Measurements from ENCODE around the gene ABCA4. TPM values are rescaled to one million over a fixed set of nuclear protein-coding genes. Genes with fewer than 3 reads are reported as not detected.

The ABCA4 gene
- total RNA-seq, 1 experiment from 2014 or later: 0.29 TPM

DNA sequence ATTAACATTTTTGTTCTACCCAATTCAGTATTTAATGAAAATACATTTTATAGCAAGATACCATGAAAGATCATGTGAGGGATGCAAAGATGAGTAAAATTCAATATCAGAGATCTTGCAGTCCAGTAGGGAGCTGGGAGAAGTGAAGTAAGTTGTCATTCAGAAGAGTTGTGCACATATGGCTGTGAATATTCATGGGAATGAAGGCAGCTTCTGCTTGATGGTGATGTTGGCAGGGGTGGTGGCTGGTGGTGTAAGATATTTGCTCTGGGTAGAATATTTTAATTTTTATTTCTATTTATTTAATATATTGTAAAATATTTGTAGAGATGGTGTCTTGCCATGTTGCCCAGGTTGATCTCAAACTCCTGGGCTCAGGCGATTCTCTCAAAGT is 139.7 kb downstream of the ABCA4 start:
- ChIA-PET CTCF (interaction anchor here (0.6 kb wide), 1 partner anchor 44 kb away, joined by 3 read pairs; no protein-coding TSS in a partner anchor), POLR2A (ENCODE audit: unreplicated experiment) (no interaction called here)
- Histone ChIP-seq H3K36me3 (ENCODE audit: low read depth, low read length) (no peaks in the 10 kb centered on the region), H3K4me1 (ENCODE audit: insufficient read depth, low read length) (peaks cover 20% of the 10 kb centered on the region), H3K4me3 (ENCODE audit: low read length) (no peak overlapping the region), H3K79me2 (ENCODE audit: low read length) (no peaks in the 10 kb centered on the region), H3K9me3 (ENCODE audit: low read length) (no peaks in the 10 kb centered on the region), H3K9ac (ENCODE audit: low read length) (no peak overlapping the region), H3K27me3 (ENCODE audit: low read length) (no peaks in the 10 kb centered on the region), H3F3A (ENCODE audit: low read length, unreplicated experiment) (no peaks in the 10 kb centered on the region), H3K27ac (ENCODE audit: low read length) (no peak overlapping the region), H3K9me2 (replicated peaks; ENCODE audit: low read length) (no peaks in the 10 kb centered on the region), H4K20me1 (ENCODE audit: low read length) (no peaks in the 10 kb centered on the region), H2AFZ (ENCODE audit: low read length) (no peak overlapping the region), H3K4me2 (ENCODE audit: low read length) (no peak overlapping the region)
- ATAC-seq (no peak), DNase-seq (no peak)
- intact Hi-C loops (cut with micrococcal nuclease): no loop called here
- TF ChIP-seq CTCF (conservative IDR thresholded peaks at IDR 0.05; ENCODE audit: low read depth, low read length) (no peak), EZH2phosphoT487 (IDR thresholded peaks at IDR 0.05; ENCODE audit: borderline replicate concordance, low read length) (no peak), EZH2 (IDR thresholded peaks at IDR 0.05; ENCODE audit: low read length, unreplicated experiment) (no peak)
- no TSS peak for BruUV-seq (replicated peaks)

DNA sequence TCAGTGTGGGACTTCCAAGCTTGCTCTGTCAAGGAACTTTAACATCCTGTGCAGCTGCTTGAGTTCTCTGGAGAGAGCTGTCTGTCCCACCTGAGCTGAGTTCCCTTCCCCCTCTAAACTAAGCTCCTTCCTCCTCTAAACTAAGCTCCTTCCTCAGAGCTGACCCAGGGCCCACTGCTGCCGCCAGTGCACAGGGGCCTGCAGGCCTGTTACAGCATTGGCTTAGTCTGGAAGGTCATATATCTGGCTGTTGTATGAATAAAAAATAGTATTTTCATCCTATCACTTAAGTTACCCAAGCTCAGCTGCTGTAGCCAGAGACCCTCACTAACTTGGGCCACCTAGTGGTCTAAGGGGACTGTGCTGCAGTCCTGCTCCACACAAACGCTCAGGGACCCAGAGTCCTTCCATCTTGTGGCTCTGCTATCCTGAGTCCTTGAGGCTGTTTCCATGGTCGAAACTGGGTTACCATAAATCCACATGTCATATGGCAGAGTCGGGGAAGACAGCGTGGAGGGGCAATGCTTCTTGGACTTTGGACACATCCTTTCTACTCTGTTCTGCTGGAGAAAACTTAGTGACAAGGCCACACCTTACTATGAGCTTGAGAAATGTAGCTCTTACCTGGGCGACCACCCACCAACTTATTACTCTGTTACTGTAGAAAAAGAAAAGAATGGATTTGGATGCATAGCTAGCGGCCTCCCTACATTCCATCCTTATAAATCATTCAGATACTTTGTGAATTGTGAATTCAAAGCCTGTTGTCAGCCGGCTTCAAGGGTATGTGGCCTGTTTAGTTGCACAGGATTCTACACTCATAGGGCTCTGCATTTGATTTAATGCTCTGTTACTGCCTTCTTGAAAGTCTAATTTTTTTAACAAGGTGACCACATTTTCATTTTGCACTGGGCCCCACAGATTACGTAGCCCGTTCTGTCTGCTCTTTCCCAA is 140.4 kb downstream of the ABCA4 start:
- H3K4me3 ChIP-seq (ENCODE audit: low read length): no peak overlapping the region
- H3K9me3 ChIP-seq (ENCODE audit: low read length): no peaks in the 10 kb centered on the region
- H3K4me2 ChIP-seq (ENCODE audit: low read length): no peak overlapping the region
- POLR2A ChIA-PET (ENCODE audit: unreplicated experiment): no interaction called here
- no peak overlapping the region for H3K27ac ChIP-seq (ENCODE audit: low read length)
- no peaks in the 10 kb centered on the region for H4K20me1 ChIP-seq (ENCODE audit: low read length)
- peaks cover 21% of the 10 kb centered on the region for H3K4me1 ChIP-seq (ENCODE audit: insufficient read depth, low read length)
- H3F3A ChIP-seq (ENCODE audit: low read length, unreplicated experiment): no peaks in the 10 kb centered on the region
- no peaks in the 10 kb centered on the region for H3K79me2 ChIP-seq (ENCODE audit: low read length)
- no peaks in the 10 kb centered on the region for H3K27me3 ChIP-seq (ENCODE audit: low read length)
- intact Hi-C loops (cut with micrococcal nuclease): no loop called here
- H3K36me3 ChIP-seq (ENCODE audit: low read depth, low read length): no peaks in the 10 kb centered on the region
- CTCF ChIA-PET: interaction anchor here (0.6 kb wide), 1 partner anchor 45 kb away, joined by 3 read pairs; no protein-coding TSS in a partner anchor
- TF ChIP-seq EZH2phosphoT487 (IDR thresholded peaks at IDR 0.05; ENCODE audit: borderline replicate concordance, low read length): no peak
- TF ChIP-seq EZH2 (IDR thresholded peaks at IDR 0.05; ENCODE audit: low read length, unreplicated experiment): no peak
- TF ChIP-seq CTCF (conservative IDR thresholded peaks at IDR 0.05; ENCODE audit: low read depth, low read length): peak; percentile 49
- H3K9ac ChIP-seq (ENCODE audit: low read length): no peak overlapping the region
- no peak overlapping the region for H2AFZ ChIP-seq (ENCODE audit: low read length)
- H3K9me2 ChIP-seq (replicated peaks; ENCODE audit: low read length): no peaks in the 10 kb centered on the region
- ATAC-seq (no peak; the same call in 1 of the 2 replicates), DNase-seq (peak; percentile 18)
- no TSS peak for BruUV-seq (replicated peaks)
